Gastroesophageal sphincter (tissue), 3 donors: ENCODE data around the gene PKN1.

Source experiments
- EP300 ChIP-seq: sonication (generic); formaldehyde crosslinking; IDR thresholded peaks from one replicate; pipeline ENCODE4 v1.6.1; 2017; ENCODE audit warnings: antibody characterized with exemption, mild to moderate bottlenecking
- POLR2A ChIP-seq, 2 donors: fragments of 450-650 bp; IDR thresholded peaks; one replicate each; pipeline ENCODE4 v1.6.1; 2017; ENCODE audit warnings: antibody characterized with exemption in 2 of 2, mild to moderate bottlenecking in 2 of 2, moderate library complexity in 1 of 2
- POLR2AphosphoS5 ChIP-seq: sonication (generic); formaldehyde crosslinking; IDR thresholded peaks from one replicate; pipeline ENCODE4 v1.6.1; 2017; ENCODE audit warnings: antibody characterized with exemption
- TF ChIP-seq, protein P1 (sequence below), 4 experiments: fragments of 200-600 bp in 2 of 4; fragments of 450-650 bp in 2 of 4; sonication (generic) in 1 of 4; IDR thresholded peaks; one replicate each; pipeline ENCODE4 v1.5.1; 2017 to 2019; ENCODE audit warnings: antibody characterized with exemption in 4 of 4, mild to moderate bottlenecking in 2 of 4, moderate library complexity in 2 of 4

DNA sequence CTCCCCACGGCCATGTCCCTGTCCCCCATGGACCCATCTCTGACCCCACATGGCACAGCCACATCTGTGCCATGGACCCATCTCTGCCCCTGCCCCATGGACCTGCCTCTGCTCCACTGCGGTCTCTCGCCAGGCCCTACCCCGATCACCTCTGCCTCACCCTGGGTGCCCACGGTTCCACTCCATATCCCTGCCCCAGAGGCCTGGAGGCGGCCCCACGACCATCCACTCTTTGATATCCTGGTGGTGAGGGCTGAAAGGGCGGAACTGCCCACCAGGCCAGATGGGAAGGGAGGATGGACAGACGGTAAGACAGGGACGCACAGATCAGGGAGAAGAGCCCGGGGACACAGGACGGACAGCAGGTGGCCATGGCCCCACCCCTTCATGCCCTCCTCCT is 41.7 kb downstream of the PKN1 start:
- TF ChIP-seq, protein P1, sequence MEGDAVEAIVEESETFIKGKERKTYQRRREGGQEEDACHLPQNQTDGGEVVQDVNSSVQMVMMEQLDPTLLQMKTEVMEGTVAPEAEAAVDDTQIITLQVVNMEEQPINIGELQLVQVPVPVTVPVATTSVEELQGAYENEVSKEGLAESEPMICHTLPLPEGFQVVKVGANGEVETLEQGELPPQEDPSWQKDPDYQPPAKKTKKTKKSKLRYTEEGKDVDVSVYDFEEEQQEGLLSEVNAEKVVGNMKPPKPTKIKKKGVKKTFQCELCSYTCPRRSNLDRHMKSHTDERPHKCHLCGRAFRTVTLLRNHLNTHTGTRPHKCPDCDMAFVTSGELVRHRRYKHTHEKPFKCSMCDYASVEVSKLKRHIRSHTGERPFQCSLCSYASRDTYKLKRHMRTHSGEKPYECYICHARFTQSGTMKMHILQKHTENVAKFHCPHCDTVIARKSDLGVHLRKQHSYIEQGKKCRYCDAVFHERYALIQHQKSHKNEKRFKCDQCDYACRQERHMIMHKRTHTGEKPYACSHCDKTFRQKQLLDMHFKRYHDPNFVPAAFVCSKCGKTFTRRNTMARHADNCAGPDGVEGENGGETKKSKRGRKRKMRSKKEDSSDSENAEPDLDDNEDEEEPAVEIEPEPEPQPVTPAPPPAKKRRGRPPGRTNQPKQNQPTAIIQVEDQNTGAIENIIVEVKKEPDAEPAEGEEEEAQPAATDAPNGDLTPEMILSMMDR (IDR thresholded peaks at IDR 0.05), result no peak
- TF ChIP-seq POLR2A (IDR thresholded peaks at IDR 0.05), result no peak
- no peak for TF ChIP-seq EP300
- TF ChIP-seq POLR2AphosphoS5, result no peak
